ENCODE measurements around the gene GPS2.

Gene GPS2

GRCh38 chr17:7290685-7291084 lies 24.5 kb downstream of the GPS2 start:
- no peak for DNase-seq

GRCh38 chr17:7290166-7290565 lies 25.0 kb downstream of the GPS2 start:
- DNase-seq = no peak

GRCh38 chr17:7289256-7290032 lies 25.7 kb downstream of the GPS2 start:
- DNase-seq = no peak

DNA sequence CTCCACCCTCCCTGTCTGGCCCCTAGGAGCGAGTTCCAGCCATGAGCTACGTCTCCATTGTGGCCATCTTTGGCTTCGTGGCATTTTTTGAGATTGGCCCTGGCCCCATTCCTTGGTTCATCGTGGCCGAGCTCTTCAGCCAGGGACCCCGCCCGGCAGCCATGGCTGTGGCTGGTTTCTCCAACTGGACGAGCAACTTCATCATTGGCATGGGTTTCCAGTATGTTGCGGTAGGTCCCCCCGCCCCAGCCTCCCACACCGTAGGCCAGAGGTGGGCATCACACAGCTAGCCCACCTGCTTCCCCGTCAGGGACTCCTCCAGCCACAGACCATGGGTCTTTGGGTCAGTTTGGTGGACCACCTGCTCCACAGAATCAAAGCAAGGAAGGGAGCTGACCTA lies 29.5 kb downstream of the GPS2 start:
- DNase-seq = no peak

- no peak for DNase-seq
These were observed 30.2 kb downstream of the GPS2 start for GRCh38 chr17:7284911-7285310.

DNA sequence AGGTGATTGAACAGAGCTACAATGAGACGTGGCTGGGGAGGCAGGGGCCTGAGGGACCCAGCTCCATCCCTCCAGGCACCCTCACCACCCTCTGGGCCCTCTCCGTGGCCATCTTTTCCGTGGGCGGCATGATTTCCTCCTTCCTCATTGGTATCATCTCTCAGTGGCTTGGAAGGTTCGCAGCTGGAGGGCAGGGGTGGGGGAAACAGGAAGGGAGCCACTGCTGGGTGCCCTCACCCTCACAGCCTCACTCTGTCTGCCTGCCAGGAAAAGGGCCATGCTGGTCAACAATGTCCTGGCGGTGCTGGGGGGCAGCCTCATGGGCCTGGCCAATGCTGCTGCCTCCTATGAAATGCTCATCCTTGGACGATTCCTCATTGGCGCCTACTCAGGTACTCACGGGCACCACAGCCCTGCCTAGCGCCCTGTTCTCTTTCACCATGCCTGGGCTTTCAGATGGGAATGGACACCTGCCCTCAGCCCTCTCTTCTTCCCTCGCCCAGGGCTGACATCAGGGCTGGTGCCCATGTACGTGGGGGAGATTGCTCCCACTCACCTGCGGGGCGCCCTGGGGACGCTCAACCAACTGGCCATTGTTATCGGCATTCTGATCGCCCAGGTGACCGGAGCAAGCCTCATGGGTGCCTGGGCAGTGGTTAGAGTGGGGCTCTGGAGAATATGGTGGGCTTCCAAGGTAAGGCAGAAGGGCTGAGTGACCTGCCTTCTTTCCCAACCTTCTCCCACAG lies 31.5 kb downstream of the GPS2 start:
- no peak for DNase-seq

GRCh38 chr17:7282752-7283321 lies 32.3 kb downstream of the GPS2 start:
- no peak for DNase-seq

DNA sequence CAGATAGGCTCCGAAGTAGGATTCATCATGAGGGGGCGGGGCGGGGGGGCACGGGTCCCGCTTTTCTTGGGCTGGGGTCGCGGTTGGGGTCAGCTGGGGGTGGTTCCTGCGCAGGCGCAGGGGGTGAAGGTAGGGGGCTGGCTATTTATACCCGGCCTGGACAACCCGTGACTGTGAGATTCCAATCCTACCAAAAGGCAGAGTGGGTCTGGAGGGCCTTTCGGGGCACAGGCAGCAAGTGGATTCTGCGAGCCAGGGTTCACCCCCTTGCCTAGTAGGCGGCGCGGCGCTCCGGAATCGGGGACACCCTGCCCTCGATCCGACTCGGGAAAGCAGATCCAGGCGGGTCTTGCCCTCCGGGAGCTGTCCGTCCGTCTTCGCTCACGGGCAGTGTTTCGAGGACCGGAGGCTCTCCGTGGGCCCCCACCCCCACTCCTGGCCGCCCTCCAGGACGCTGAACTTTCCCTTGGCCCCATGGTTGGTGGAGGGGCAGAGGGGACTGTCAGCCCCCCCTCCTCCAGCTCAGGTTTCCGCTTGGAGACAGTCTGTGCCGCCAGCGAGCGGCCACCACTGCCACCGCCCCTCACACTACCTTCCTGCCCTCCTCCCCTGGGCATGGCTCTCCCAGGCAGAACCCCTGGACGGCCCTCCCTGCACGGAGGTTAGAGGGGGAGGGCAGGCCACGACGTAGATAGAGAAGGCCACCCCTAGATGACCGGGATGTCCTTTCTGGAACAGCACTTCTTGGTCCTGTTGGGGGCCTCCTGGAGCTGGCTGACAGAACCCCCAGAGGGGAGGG lies 33.0 kb downstream of the GPS2 start:
- no peak for DNase-seq

GRCh38 chr17:7281074-7281952 lies 33.8 kb downstream of the GPS2 start, which contains the start of gene SLC2A4:
SLC2A4 (plus strand) TSS chr17:7281718; CDS start chr17:7281935, 217 bp downstream.
- peak; percentile 69 to 70 for DNase-seq

DNA sequence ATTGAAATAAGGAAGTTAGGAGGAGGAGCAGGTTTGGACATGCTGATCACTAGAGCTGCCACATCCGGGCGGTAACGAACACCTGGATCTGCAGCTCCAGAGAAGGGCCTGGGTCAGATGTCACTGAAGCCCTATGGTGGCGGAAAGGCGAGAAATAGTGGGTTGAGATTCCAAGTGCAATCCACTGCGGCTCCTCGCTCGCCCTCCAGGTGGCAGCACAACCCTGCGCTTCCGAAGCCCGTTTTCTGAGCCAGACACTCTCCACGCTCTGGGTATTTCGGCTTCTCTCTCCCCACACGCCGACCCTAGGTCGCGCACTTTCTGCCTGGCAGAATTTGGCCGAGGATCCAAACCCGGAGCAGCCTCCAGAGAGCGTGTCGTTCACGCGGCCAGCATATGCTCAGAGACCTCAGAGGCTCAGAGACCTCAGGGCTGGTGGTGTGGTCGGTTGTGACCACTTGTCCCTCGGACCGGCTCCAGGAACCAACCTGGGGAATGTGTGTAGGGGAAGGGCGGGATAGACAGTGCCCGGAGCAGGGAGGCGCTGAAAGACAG lies 34.6 kb downstream of the GPS2 start:
- peak; percentile 51 to 63 for DNase-seq

GRCh38 chr17:7279448-7279847 lies 35.7 kb downstream of the GPS2 start:
- no peak for DNase-seq

GRCh38 chr17:7266784-7267183 lies 48.4 kb downstream of the GPS2 start:
- no peak for DNase-seq

DNA sequence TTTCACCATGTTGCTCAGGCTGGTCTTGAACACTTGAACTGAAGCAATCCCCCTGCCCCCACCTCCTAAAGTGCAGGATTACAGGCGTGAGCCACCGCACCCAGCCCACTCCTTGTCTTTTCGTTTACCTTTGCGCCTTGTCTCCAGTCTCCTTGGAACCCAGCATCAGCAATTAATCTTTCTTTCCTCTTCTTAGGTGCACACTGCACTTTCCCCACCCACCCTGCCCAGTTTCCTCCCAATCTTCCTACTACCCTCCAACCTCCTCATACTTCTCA lies 51.4 kb downstream of the GPS2 start:
- no peak for DNase-seq

DNA sequence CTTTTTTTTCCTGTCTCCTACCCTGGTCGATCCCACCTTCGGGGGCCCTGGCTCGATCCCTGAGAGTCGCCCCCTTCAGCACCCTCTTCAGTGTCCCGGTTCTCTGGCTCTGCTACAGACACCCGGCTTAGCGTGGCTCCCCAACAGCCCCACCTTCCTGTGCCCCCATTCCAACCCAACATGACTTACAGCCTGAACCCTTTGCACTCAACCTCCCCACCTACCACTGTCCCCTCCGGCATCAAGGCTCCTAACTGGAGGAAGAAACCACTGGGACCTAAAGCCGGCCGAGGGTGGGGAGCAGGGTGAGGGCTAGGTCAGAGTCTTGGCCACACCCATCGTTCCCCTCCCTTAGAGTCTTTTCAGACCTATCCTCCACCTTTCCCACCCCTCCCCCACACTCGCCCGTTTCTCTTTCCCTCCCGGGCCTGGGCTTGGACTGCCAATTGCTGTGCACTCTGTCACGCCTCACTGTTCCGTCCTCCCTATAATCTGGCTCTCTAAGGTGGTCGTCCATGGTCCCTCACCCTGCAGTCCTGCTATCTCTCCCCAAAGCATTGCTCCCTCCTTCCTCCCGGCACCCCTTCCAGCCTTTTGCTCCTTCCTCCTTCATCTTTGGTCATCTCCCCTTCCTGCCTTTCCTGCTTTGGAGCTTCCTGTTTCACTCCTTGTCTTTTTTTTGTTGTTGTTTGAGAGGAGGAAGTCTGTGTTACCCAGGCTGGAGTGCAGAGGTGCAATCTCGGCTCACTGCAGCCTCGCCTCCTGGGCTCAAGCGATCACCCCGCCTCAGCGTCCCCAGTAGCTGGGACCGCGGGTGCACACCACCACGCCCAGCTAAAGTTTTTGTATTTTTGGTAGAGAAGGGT lies 52.0 kb downstream of the GPS2 start:
- DNase-seq = no peak

All from Kasumi-1 (cell line).